HEK293T (cell line): ENCODE results near the gene DCTD.
A peak's percentile ranks its signal among the peaks of the same experiment; 100 is the strongest.

ENCODE experiments used
- CTCF ChIA-PET: fragments of 350-600 bp; formaldehyde crosslinking; extraction: SDS; loops from one replicate; lab custom pipeline; 2021; ENCODE audit warnings: antibody characterized with exemption, inconsistent platforms; lab: Yijun Ruan, JAX
- POLR2A ChIA-PET: fragments of 350-600 bp; formaldehyde crosslinking; extraction: SDS; loops from one replicate; lab custom pipeline; 2020; ENCODE audit warnings: antibody characterized with exemption, inconsistent platforms; lab: Yijun Ruan, JAX
- DNase-seq: peaks from one replicate; pipeline ENCODE4 v3.0.0; 2012; ENCODE audit warnings: mixed read lengths; ENCODE audit errors: extremely low spot score
- ARNT ChIP-seq: fragments of 450-650 bp; IDR thresholded peaks from 2 replicates; pipeline ENCODE4 v1.6.1; 2017; ENCODE audit warnings: mild to moderate bottlenecking
- BHLHE40 ChIP-seq: fragments of 450-650 bp; IDR thresholded peaks from 2 replicates; pipeline ENCODE4 v1.6.1; 2016; ENCODE audit warnings: mild to moderate bottlenecking, moderate library complexity, borderline replicate concordance
- CTBP1 ChIP-seq: fragments of 450-650 bp; IDR thresholded peaks from 2 replicates; pipeline ENCODE4 v1.6.1; 2016; ENCODE audit warnings: borderline replicate concordance
- ELF4 ChIP-seq: fragments of 450-650 bp; IDR thresholded peaks from 2 replicates; pipeline ENCODE4 v1.6.1; 2017; ENCODE audit warnings: antibody characterized with exemption
- FOXA1 ChIP-seq: fragments of 450-650 bp; IDR thresholded peaks from 2 replicates; pipeline ENCODE4 v1.6.1; 2016; ENCODE audit warnings: mild to moderate bottlenecking
- FOXK2 ChIP-seq: fragments of 450-650 bp; IDR thresholded peaks from 2 replicates; pipeline ENCODE4 v1.6.1; 2016; ENCODE audit warnings: mild to moderate bottlenecking
- FOXM1 ChIP-seq: fragments of 450-650 bp; IDR thresholded peaks from 2 replicates; pipeline ENCODE4 v1.6.1; 2017; ENCODE audit warnings: mild to moderate bottlenecking, borderline replicate concordance
- HDGF ChIP-seq: fragments of 450-650 bp; IDR thresholded peaks from 2 replicates; pipeline ENCODE4 v1.6.1; 2017; ENCODE audit warnings: antibody characterized with exemption, borderline replicate concordance
- L3MBTL2 ChIP-seq: fragments of 450-650 bp; conservative IDR thresholded peaks from 2 replicates; pipeline ENCODE4 v1.6.1; 2016; ENCODE audit warnings: mild to moderate bottlenecking
- LEF1 ChIP-seq: fragments of 450-650 bp; IDR thresholded peaks from 2 replicates; pipeline ENCODE4 v1.6.1; 2017; ENCODE audit warnings: mild to moderate bottlenecking, borderline replicate concordance
- NFRKB ChIP-seq: fragments of 450-650 bp; IDR thresholded peaks from 2 replicates; pipeline ENCODE4 v1.6.1; 2016; ENCODE audit warnings: mild to moderate bottlenecking, moderate library complexity
- SP1 ChIP-seq: fragments of 450-650 bp; IDR thresholded peaks from 2 replicates; pipeline ENCODE4 v1.6.1; 2017
- SUZ12 ChIP-seq: fragments of 450-650 bp; IDR thresholded peaks from 2 replicates; pipeline ENCODE4 v1.6.1; 2016; ENCODE audit warnings: mild to moderate bottlenecking
- TARDBP ChIP-seq: fragments of 450-650 bp; IDR thresholded peaks from 2 replicates; pipeline ENCODE4 v1.6.1; 2016
- ZNF384 ChIP-seq: fragments of 450-650 bp; IDR thresholded peaks from 2 replicates; pipeline ENCODE4 v1.6.1; 2016
- TF ChIP-seq, protein P1 (sequence below): fragments of 450-650 bp; IDR thresholded peaks from 2 replicates; pipeline ENCODE4 v1.6.1; 2016

Gene DCTD

DNA sequence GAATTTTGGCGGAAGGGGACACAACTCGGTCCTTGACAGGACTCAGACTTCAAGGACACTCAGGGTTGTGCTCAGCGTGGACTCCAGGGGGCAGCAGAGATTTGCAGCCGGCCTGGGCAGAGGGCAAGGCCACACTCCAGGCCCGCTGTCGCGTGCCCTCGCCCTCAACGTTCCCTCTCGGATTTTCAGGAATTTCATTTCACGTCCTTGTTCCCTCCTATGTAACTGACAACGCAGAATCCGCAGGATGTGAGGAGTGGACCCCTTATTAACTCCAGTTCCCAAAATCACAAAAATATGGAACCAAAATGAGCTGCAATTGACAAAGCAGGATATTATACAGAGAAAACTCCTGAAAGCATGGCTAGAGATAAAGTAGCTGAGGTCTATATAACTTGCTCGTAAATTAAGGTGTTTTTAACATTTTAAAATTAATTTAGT, 21.0 kb upstream of the DCTD start:
- ChIA-PET POLR2A (no interaction called here), CTCF (interaction anchor here (0.6 to 3.1 kb wide), 27 partner anchors 9 to 748 kb away, joined by 3 to 35 read pairs (median 4); no protein-coding TSS in a partner anchor)

DNA sequence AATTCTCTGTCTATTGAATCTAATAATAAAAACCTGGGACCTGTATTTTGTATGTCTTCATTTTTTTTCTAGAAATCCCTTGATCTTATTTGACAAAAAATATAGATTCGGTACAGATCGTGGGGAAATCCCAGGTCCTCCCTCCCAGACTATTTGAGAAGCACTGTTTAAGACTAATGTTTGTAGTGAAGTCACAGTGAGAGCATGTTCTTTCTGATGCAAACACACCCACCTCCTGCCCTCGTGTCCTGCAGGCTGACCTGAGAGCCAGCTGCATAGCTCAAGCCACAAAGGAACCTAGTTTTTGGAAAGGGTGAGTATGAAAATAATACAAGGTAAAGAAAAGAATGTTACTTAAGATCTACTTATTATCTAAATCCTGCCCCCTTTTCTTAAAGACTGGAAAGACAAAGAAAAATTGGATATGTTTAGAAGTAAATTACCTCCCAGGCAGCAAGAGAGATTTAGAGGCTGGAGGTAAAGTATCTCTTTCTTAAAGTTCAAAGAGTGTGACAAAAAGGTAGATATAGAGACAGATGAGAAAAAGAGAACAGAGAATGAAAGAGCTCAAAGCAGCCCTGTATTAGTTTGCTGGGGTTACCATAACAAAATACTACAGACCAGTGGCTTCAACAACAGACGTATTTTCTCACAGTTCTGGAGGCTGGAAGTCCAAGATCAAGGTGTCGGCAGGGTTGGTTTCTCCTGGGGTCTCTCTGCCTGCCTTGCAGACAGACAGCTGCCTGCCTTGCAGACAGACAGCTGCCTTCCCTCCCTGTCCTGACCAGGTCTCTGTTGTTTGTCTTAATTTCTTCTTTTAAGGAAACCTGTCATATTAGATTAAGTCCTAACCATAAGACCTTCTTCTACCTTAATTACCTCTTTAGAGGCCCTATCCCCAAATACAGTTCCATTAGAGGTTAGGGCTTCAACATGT, 20.4 kb upstream of the DCTD start:
- no peak for DNase-seq
- ChIA-PET POLR2A (interaction anchor here (1.0 kb wide), 1 partner anchor 25 kb away, joined by 3 read pairs; no protein-coding TSS in a partner anchor), CTCF (interaction anchor here (0.9 to 3.1 kb wide), 11 partner anchors 9 to 485 kb away, joined by 4 to 35 read pairs (median 12); no protein-coding TSS in a partner anchor)
- no peak for TF ChIP-seq LEF1
- no peak for TF ChIP-seq HDGF
- TF ChIP-seq BHLHE40, result no peak
- TF ChIP-seq ARNT, result no peak
- no peak for TF ChIP-seq FOXK2
- no peak for TF ChIP-seq TARDBP
- no peak for TF ChIP-seq NFRKB

More for the DNA sequence above, 21.0 kb upstream of the DCTD start:
- peak; percentile 60 for TF ChIP-seq L3MBTL2
- TF ChIP-seq NFRKB, result no peak
- peak; percentile 76 for DNase-seq

DNA sequence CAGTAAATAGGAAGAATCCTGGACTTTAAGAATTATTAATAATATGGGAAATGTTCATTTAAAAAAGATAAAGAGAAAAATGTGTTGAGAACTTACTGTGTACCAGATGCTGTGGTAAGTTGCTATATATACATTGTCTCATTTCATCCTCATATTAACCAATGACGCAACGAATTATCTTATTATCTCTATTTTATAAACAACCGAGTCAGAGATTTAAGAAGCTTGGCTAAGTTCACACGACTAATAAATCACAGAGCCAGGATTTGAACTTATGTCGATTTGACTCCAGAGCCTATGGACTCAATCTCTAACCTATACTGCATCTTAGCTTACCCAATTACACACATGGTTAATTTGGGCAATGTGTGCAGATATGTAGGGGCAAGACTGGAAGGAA, 15.5 kb upstream of the DCTD start:
- CTCF ChIA-PET, result no interaction called here
- TF ChIP-seq ZNF384 (no peak), SP1 (no peak), ARNT (no peak), FOXK2 (no peak), BHLHE40 (no peak), HDGF (no peak), FOXA1 (no peak), SUZ12 (no peak), FOXM1 (no peak), LEF1 (no peak)
- TF ChIP-seq, protein P1, sequence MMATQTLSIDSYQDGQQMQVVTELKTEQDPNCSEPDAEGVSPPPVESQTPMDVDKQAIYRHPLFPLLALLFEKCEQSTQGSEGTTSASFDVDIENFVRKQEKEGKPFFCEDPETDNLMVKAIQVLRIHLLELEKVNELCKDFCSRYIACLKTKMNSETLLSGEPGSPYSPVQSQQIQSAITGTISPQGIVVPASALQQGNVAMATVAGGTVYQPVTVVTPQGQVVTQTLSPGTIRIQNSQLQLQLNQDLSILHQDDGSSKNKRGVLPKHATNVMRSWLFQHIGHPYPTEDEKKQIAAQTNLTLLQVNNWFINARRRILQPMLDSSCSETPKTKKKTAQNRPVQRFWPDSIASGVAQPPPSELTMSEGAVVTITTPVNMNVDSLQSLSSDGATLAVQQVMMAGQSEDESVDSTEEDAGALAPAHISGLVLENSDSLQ, result no peak
- DNase-seq, result no peak
- POLR2A ChIA-PET, result no interaction called here

DNA sequence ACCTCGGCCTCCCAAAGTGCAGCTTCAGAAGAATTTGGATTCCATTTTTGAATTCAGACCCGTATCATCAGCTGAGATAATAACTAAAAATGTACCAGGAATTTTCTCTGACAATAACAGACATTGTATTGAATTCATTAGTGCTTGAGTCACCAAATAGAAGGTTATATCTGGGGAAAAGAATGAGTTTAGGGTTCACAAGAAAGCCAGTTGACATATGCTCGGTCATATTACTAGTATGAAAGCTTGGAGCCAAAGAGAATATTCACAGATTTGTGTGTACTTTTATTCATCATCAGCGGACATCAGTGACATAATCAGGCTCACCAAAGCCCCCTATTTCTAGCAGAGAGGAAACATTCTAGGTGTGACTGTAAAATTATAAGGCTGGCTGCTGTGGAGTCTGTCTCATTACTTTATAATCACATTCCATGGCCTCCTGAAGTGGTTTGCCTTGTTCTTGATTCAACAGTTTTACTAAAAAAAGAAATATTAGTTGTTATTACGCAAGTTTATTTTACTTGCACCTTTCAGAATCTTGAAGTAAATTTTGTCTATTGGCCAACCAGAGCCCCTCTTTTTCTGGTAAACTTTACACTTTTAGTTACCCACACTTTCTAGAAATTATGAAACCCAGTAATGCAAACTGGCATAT, 14.6 kb upstream of the DCTD start:
- POLR2A ChIA-PET, result interaction anchor here (0.6 kb wide), 1 partner anchor 1395 kb away, joined by 3 read pairs; no protein-coding TSS in a partner anchor
- DNase-seq, result no peak
- TF ChIP-seq ELF4, result no peak
- no peak for TF ChIP-seq L3MBTL2
- no peak for TF ChIP-seq SUZ12
- no peak for TF ChIP-seq ARNT
- TF ChIP-seq CTBP1, result no peak
- no peak for TF ChIP-seq BHLHE40
- no peak for TF ChIP-seq TARDBP
- no peak for TF ChIP-seq FOXM1
- TF ChIP-seq LEF1, result no peak
- TF ChIP-seq, protein P1, result no peak
- no peak for TF ChIP-seq HDGF
- TF ChIP-seq ZNF384, result no peak
- TF ChIP-seq FOXK2, result no peak
- no peak for TF ChIP-seq SP1
- TF ChIP-seq FOXA1, result no peak
- no peak for TF ChIP-seq NFRKB
- CTCF ChIA-PET, result no interaction called here

DNA sequence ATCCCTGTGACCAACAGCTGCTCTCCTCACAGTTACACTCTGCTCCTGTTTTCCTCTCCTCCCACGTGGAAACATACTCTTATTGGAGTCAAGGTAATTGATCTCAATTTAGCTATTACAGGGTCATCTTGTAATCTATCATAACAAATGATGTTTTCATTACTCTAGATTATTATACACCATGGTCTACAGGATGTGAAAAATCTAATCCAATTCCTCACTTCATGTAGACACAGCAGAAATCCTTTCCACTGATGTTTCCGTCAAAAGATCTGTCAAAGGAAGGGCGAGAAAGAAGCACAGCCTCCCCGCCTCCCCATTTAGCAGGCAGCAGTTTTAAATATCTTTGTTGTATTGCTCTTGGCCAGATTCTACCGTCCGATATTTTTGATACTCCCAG, 13.7 kb upstream of the DCTD start:
- no peak for TF ChIP-seq ARNT
- no peak for TF ChIP-seq ZNF384
- no peak for TF ChIP-seq TARDBP
- no peak for TF ChIP-seq FOXA1
- no peak for TF ChIP-seq FOXK2
- no peak for TF ChIP-seq CTBP1
- no peak for TF ChIP-seq L3MBTL2
- no peak for TF ChIP-seq HDGF
- TF ChIP-seq BHLHE40, result no peak
- no peak for TF ChIP-seq SP1
- TF ChIP-seq, protein P1, result no peak
- no peak for TF ChIP-seq NFRKB
- no peak for TF ChIP-seq FOXM1
- TF ChIP-seq ELF4, result no peak
- no peak for TF ChIP-seq LEF1
- TF ChIP-seq SUZ12, result no peak
- CTCF ChIA-PET, result interaction anchor here (0.5 to 1.1 kb wide), 2 partner anchors 31 to 332 kb away, joined by 5 read pairs; no protein-coding TSS in a partner anchor
- POLR2A ChIA-PET, result no interaction called here
- no peak for DNase-seq

DNA sequence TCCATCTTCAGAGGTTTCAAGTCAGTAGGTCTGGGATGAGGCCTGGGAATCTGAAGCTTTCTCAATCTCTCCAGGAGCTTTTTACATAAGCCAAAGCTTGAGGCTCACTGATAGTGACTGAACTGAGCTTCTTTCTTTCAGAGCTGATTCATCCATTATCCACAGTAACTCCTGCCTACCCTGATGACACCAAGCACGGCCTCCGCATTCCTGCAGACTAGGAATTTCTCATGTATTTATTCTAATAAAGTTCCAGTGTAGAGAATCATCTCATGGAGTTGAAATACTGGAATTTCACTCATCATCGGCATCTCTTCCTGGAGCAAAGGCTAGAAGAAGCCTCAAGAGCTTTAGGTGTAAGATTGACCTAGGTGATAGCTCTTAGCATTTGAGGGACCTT, 12.1 kb upstream of the DCTD start:
- ChIA-PET CTCF (interaction anchor here (2.7 kb wide), 1 partner anchor 9 kb away, joined by 14 read pairs; no protein-coding TSS in a partner anchor), POLR2A (no interaction called here)
- no peak for DNase-seq
- no peak for TF ChIP-seq FOXK2
- TF ChIP-seq ELF4, result no peak
- TF ChIP-seq HDGF, result no peak
- TF ChIP-seq LEF1, result no peak
- TF ChIP-seq FOXA1, result no peak
- TF ChIP-seq TARDBP, result no peak
- no peak for TF ChIP-seq NFRKB
- no peak for TF ChIP-seq SUZ12
- no peak for TF ChIP-seq L3MBTL2
- TF ChIP-seq CTBP1, result no peak
- TF ChIP-seq ARNT, result no peak
- TF ChIP-seq SP1, result no peak
- TF ChIP-seq FOXM1, result no peak
- no peak for TF ChIP-seq BHLHE40
- TF ChIP-seq ZNF384, result no peak
- TF ChIP-seq, protein P1, result no peak
